HepG2 (cell line): ENCODE data around the gene CADM2. TPM values are rescaled to one million over a fixed set of nuclear protein-coding genes. Genes with fewer than 3 reads are reported as not detected.

Source experiments
- ATAC-seq: fragments of 200-7000 bp; cut with Tn5 transposase; 3 replicates; pipeline ENCODE4 v1.9.1; 2020; ENCODE audit warnings: mild to moderate bottlenecking, moderate library complexity
- BruUV-seq: library from RNA; stranded (reverse); fragments of 400-500 nt; replicated peaks from 2 replicates; lab custom pipeline; 2021; lab: Mats Ljungman, UMichigan
- CTCF ChIA-PET: fragments of 300-600 bp; formaldehyde crosslinking; extraction: SDS; loops from one replicate; lab custom pipeline; 2021; ENCODE audit warnings: low total read pairs, inconsistent platforms, low intra/inter-chr PET ratio; lab: Yijun Ruan, JAX
- POLR2A ChIA-PET: fragments of 350-600 bp; sonication (Branson Sonifier 250); formaldehyde crosslinking; loops from one replicate; lab custom pipeline; 2020; ENCODE audit warnings: antibody characterized with exemption, inconsistent platforms; lab: Yijun Ruan, JAX
- DNase-seq: peaks from one replicate; pipeline ENCODE4 v3.0.0-alpha.2; 2015; ENCODE audit warnings: low spot score
- FAIRE-seq: peaks from 3 replicates; lab custom pipeline; 2011; peaks lifted over from hg19 to GRCh38; lab: Jason Lieb, UNC
- H2AFZ ChIP-seq: one replicate; pipeline ENCODE4 v1.6.1; 2011; ENCODE audit warnings: low read length, inconsistent platforms
- H3K27ac ChIP-seq: fragments of 300-600 bp; 3 replicates; pipeline ENCODE4 v1.8.0; 2011; ENCODE audit warnings: mixed run types, mild to moderate bottlenecking, mixed read lengths, low read length, inconsistent platforms; ENCODE audit not compliant: insufficient read depth; ENCODE audit errors: extremely low read length
- H3K27me3 ChIP-seq, 2 experiments: fragments of 200-600 bp in 1 of 2; 2 replicates in 1 of 2; 3 replicates in 1 of 2; pipeline versions ENCODE4 v1.6.0 to v1.8.0; 2011; ENCODE audit warnings: low read length in 2 of 2, mild to moderate bottlenecking in 2 of 2, moderate library complexity in 2 of 2, inconsistent platforms in 1 of 2; ENCODE audit not compliant: insufficient read depth in 2 of 2, control insufficient read depth in 1 of 2
- H3K36me3 ChIP-seq, 2 experiments: fragments of 200-600 bp in 1 of 2; replicated peaks in 1 of 2; 2 replicates in 1 of 2; 3 replicates in 1 of 2; pipeline versions ENCODE4 v1.5.1 to v1.8.0; 2011; ENCODE audit warnings: low read length in 2 of 2, inconsistent platforms in 1 of 2; ENCODE audit not compliant: insufficient read depth in 2 of 2, control insufficient read depth in 1 of 2
- H3K4me1 ChIP-seq: 2 replicates; pipeline ENCODE4 v1.5.1; 2012; ENCODE audit warnings: low read length, inconsistent platforms; ENCODE audit not compliant: insufficient read depth
- H3K4me2 ChIP-seq: 2 replicates; pipeline ENCODE4 v1.6.0; 2011; ENCODE audit warnings: low read depth, low read length, inconsistent platforms
- H3K4me3 ChIP-seq, 3 experiments: fragments of 200-600 bp in 1 of 3; sonication (generic), shearing (Covaris generic) in 1 of 3; replicated peaks in 1 of 3; 2 replicates each; pipeline ENCODE4 v1.5.1; 2011 to 2016; ENCODE audit warnings: low read length in 3 of 3, inconsistent platforms in 2 of 3, low read depth in 2 of 3, mild to moderate bottlenecking in 2 of 3, control low read depth in 1 of 3, mixed read lengths in 1 of 3; ENCODE audit not compliant: insufficient read depth in 1 of 3
- H3K79me2 ChIP-seq: one replicate; pipeline ENCODE4 v1.6.1; 2011; ENCODE audit warnings: low read length, inconsistent platforms; ENCODE audit not compliant: insufficient read depth
- H3K9ac ChIP-seq: 2 replicates; pipeline ENCODE4 v1.6.0; 2011; ENCODE audit warnings: mild to moderate bottlenecking, low read depth, low read length, inconsistent platforms; ENCODE audit not compliant: insufficient read depth
- H3K9me3 ChIP-seq: 2 replicates; pipeline ENCODE4 v1.5.1; 2012; ENCODE audit warnings: mild to moderate bottlenecking, low read length
- H4K20me1 ChIP-seq: 2 replicates; pipeline ENCODE4 v1.6.0; 2011; ENCODE audit warnings: inconsistent platforms, mild to moderate bottlenecking, low read length, moderate library complexity; ENCODE audit not compliant: insufficient read depth
- ARHGAP35 ChIP-seq: sonication (generic); formaldehyde crosslinking; IDR thresholded peaks from 2 replicates; pipeline ENCODE4 v1.9.0; 2022; ENCODE audit warnings: mild to moderate bottlenecking, inconsistent platforms, moderate library complexity, missing genetic modification reagents, borderline replicate concordance
- ERF ChIP-seq: IDR thresholded peaks from 2 replicates; pipeline ENCODE4 v1.6.1; 2018; ENCODE audit warnings: missing biosample characterization, missing genetic modification reagents
- FLYWCH1 ChIP-seq: sonication (generic); formaldehyde crosslinking; IDR thresholded peaks from 2 replicates; pipeline ENCODE4 v1.8.1; 2023; ENCODE audit warnings: mild to moderate bottlenecking, missing genetic modification reagents
- GATAD2A ChIP-seq: IDR thresholded peaks from 2 replicates; pipeline ENCODE4 v1.6.1; 2016
- HMG20B ChIP-seq: conservative IDR thresholded peaks from 2 replicates; pipeline ENCODE4 v1.6.1; 2016; ENCODE audit warnings: missing genetic modification reagents, missing compliant biosample characterization
- JUN ChIP-seq: sonication (generic); formaldehyde crosslinking; IDR thresholded peaks from 2 replicates; pipeline ENCODE4 v1.4.0; 2020; ENCODE audit warnings: mild to moderate bottlenecking, missing genetic modification reagents
- MTA1 ChIP-seq: sonication (generic); formaldehyde crosslinking; IDR thresholded peaks from 2 replicates; pipeline ENCODE4 v1.4.0; 2020; ENCODE audit warnings: missing genetic modification reagents, mild to moderate bottlenecking, borderline replicate concordance
- ZIK1 ChIP-seq: sonication (generic); formaldehyde crosslinking; IDR thresholded peaks from 2 replicates; pipeline ENCODE4 v1.5.0; 2020; ENCODE audit warnings: mild to moderate bottlenecking, low read depth, missing genetic modification reagents, borderline replicate concordance
- ZNF160 ChIP-seq: sonication (generic); formaldehyde crosslinking; IDR thresholded peaks from 2 replicates; pipeline ENCODE4 v1.8.0; 2022; ENCODE audit warnings: mild to moderate bottlenecking, inconsistent platforms, missing genetic modification reagents
- ZNF17 ChIP-seq: sonication (generic); formaldehyde crosslinking; IDR thresholded peaks from 2 replicates; pipeline ENCODE4 v1.5.0; 2020; ENCODE audit warnings: mild to moderate bottlenecking, missing genetic modification reagents
- ZNF180 ChIP-seq: sonication (generic); formaldehyde crosslinking; IDR thresholded peaks from 2 replicates; pipeline ENCODE4 v1.4.0; 2020; ENCODE audit warnings: low read depth, missing genetic modification reagents, borderline replicate concordance
- ZNF703 ChIP-seq: sonication (generic); formaldehyde crosslinking; IDR thresholded peaks from 2 replicates; pipeline ENCODE4 v1.5.1; 2020; ENCODE audit warnings: missing genetic modification reagents, mild to moderate bottlenecking, moderate library complexity, borderline replicate concordance
- ZNF747 ChIP-seq: sonication (generic); formaldehyde crosslinking; IDR thresholded peaks from 2 replicates; pipeline ENCODE4 v1.8.1; 2023; ENCODE audit warnings: missing genetic modification reagents, mild to moderate bottlenecking, borderline replicate concordance
- ZNF749 ChIP-seq: sonication (generic); formaldehyde crosslinking; IDR thresholded peaks from 2 replicates; pipeline ENCODE4 v1.8.0; 2022; ENCODE audit warnings: mild to moderate bottlenecking, missing genetic modification reagents, moderate library complexity, borderline replicate concordance
- ZNF775 ChIP-seq: sonication (generic); formaldehyde crosslinking; IDR thresholded peaks from 2 replicates; pipeline ENCODE4 v1.4.0; 2020; ENCODE audit warnings: missing genetic modification reagents, mild to moderate bottlenecking, moderate library complexity, borderline replicate concordance
- in situ Hi-C: cut with HindIII; loops from 2 replicates; pipeline ENCODE4 v1.10.0; 2017; ENCODE audit warnings: low pct_unique_long_range_greater_than_20kb; ENCODE audit not compliant: extremely low pct_ligation_motif_present
- intact Hi-C: fragments of 100-400 bp; cut with micrococcal nuclease; formaldehyde crosslinking; loops from one replicate; pipeline ENCODE4 v1.10.0; 2022; ENCODE audit not compliant: unreplicated experiment
- polyA plus RNA-seq, 8 experiments: library from polyadenylated mRNA; depleted of rRNA in 3 of 8; stranded (reverse) in 7 of 8; unstranded in 1 of 8; fragments of >200 nt; fragmentation: Illumina TruSeq in 4 of 8; extraction: Trizol in 4 of 8; gene quantifications; 2 replicates each; pipeline versions ENCODE4 v1.2.1 to v1.2.3, GENCODE V29; 2011 to 2016; ENCODE audit warnings: low read depth in 4 of 8, missing spikeins in 1 of 8, mixed read lengths in 1 of 8; ENCODE audit not compliant: insufficient read depth in 1 of 8
- total RNA-seq, 5 experiments: library from RNA; depleted of rRNA; stranded (reverse); fragments of >200 nt; fragmentation: Illumina TruSeq; extraction: Trizol; gene quantifications; 2 replicates each; pipeline ENCODE4 v1.2.3, GENCODE V29; 2016; ENCODE audit warnings: low read depth in 1 of 5
- TF ChIP-seq, protein P1 (sequence below): conservative IDR thresholded peaks from 2 replicates; pipeline ENCODE4 v1.6.1; 2018; ENCODE audit warnings: missing genetic modification reagents
- TF ChIP-seq, protein P2 (sequence below): sonication (generic); formaldehyde crosslinking; IDR thresholded peaks from 2 replicates; pipeline ENCODE4 v1.4.0; 2020; ENCODE audit warnings: missing genetic modification reagents

Gene CADM2
- total and polyA plus RNA-seq, 2 of the 13 experiments (the other 11 are each of a cell fraction or from before 2014, with no cell fraction given), result not detected

DNA sequence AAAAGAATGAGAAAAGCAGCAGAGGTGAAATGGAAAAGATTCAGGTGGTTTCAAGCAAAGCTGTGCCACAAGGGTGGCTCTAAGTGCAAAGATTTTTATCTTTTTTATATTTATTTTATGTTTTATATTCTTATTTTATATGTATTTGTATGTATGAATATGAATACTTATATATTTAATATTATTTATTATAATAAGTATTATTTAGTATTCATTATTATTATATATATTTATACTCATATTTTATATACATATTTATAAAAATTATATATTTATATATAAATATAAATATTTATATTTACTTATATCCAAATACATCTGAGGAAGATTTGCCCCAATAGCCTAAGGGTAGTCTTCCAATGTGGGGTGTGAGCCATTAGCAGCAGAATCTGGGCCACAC lies 1002.0 kb downstream of the CADM2 start:
- no peak for DNase-seq
- in situ Hi-C loops (no loop called here), intact Hi-C loops (no loop called here)
- Histone ChIP-seq H3K27ac (no peak overlapping the region), H3K79me2 (no peaks in the 10 kb centered on the region), H3K9me3 (no peaks in the 10 kb centered on the region), H2AFZ (no peak overlapping the region), H3K4me2 (no peak overlapping the region), H3K9ac (no peak overlapping the region), H3K27me3 (no peaks in the 10 kb centered on the region), H3K4me3 (no peak overlapping the region), H4K20me1 (no peaks in the 10 kb centered on the region), H3K4me1 (no peaks in the 10 kb centered on the region), H3K36me3 (no peaks in the 10 kb centered on the region)
- no TSS peak for BruUV-seq
- ChIA-PET CTCF (no interaction called here), POLR2A (no interaction called here)
- FAIRE-seq, result no peak
- no peak for ATAC-seq
- TF ChIP-seq MTA1 (CRISPR knock-in tag) (no peak), ZNF703 (CRISPR knock-in tag) (no peak), HMG20B (CRISPR knock-in tag) (no peak), ZNF775 (CRISPR knock-in tag) (no peak), ZNF180 (no peak), ZNF747 (CRISPR knock-in tag) (no peak), JUN (no peak), ZNF17 (CRISPR knock-in tag) (no peak), ZIK1 (CRISPR knock-in tag) (no peak), ERF (CRISPR knock-in tag) (no peak), ARHGAP35 (CRISPR knock-in tag) (no peak), FLYWCH1 (CRISPR knock-in tag) (no peak), GATAD2A (CRISPR knock-in tag) (no peak), ZNF749 (CRISPR knock-in tag) (no peak), ZNF160 (CRISPR knock-in tag) (no peak)
- TF ChIP-seq, protein P1, sequence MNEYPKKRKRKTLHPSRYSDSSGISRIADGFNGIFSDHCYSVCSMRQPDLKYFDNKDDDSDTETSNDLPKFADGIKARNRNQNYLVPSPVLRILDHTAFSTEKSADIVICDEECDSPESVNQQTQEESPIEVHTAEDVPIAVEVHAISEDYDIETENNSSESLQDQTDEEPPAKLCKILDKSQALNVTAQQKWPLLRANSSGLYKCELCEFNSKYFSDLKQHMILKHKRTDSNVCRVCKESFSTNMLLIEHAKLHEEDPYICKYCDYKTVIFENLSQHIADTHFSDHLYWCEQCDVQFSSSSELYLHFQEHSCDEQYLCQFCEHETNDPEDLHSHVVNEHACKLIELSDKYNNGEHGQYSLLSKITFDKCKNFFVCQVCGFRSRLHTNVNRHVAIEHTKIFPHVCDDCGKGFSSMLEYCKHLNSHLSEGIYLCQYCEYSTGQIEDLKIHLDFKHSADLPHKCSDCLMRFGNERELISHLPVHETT (CRISPR knock-in tag), result no peak
- TF ChIP-seq, protein P2, sequence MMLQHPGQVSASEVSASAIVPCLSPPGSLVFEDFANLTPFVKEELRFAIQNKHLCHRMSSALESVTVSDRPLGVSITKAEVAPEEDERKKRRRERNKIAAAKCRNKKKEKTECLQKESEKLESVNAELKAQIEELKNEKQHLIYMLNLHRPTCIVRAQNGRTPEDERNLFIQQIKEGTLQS (CRISPR knock-in tag), result no peak
